ENCODE results near the gene KYNU. TPM values are rescaled to one million over a fixed set of nuclear protein-coding genes. Genes with fewer than 3 reads are reported as not detected.

The KYNU gene
- 10 to 100 TPM in 1 of 9 donors, 1 to 10 TPM in 4, under 1 TPM in 4; 0.38 to 14.0 (median 1.1) TPM for total RNA-seq
- under 1 TPM; 0.69 to 0.76 TPM for polyA plus RNA-seq
- long read RNA-seq, donor 1: 0 reads
- long read RNA-seq, donor 2, partial matches to known transcripts: 1 of 2 reads
- long read RNA-seq, donor 2, other reads (novel, unspliced or antisense): 1 of 2 reads
- long read RNA-seq, donor 3: 0 reads

GRCh38 chr2:142877216-142877838 is at the start of gene KYNU:
Gene KYNU (plus strand): TSS chr2:142877664. CDS start chr2:142885368, 7,704 bp downstream.
- ATAC-seq (peak in 1 of 4 donors; percentile 42), DNase-seq (no peak)
- H3K27ac ChIP-seq: peak within 1 kb of the TSS in 2 of 12 donors; percentile 29 to 86
- peaks cover 0 to 29% (median 0%) of the 10 kb centered on the region in 12 donors for H3K4me1 ChIP-seq
- TF ChIP-seq CTCF (IDR thresholded peaks at IDR 0.05) (no peak), POLR2A (IDR thresholded peaks at IDR 0.05) (no peak)
- no peaks in the 10 kb centered on the region for H3K9me3 ChIP-seq
- 65 to 79% (median 73%) methylated on average over 2 of the region's 2 CpGs for WGBS, 4 donors
- no peaks in the 10 kb centered on the region for H3K36me3 ChIP-seq
- H3K27me3 ChIP-seq: no peaks in the 10 kb centered on the region
- intact Hi-C loops (cut with DNase I): no loop called here
- H3K4me3 ChIP-seq: peak within 1 kb of the TSS in 6 of 12 donors; percentile 3 to 54 (median 18)

- no peak for TF ChIP-seq POLR2A (IDR thresholded peaks at IDR 0.05)
- no peak for TF ChIP-seq CTCF (IDR thresholded peaks at IDR 0.05)
- DNase-seq: no peak
- H3K36me3 ChIP-seq: no peaks in the 10 kb centered on the region
- WGBS, 4 donors: 80 to 90% (median 88%) methylated on average over 1 of the region's 1 CpG
- intact Hi-C loops (cut with DNase I): no loop called here
- no peaks in the 10 kb centered on the region for H3K4me1 ChIP-seq
- ATAC-seq: no peak
- H3K4me3 ChIP-seq: no peak overlapping the region
- no peaks in the 10 kb centered on the region for H3K27me3 ChIP-seq
- H3K27ac ChIP-seq: no peak overlapping the region
- no peaks in the 10 kb centered on the region for H3K9me3 ChIP-seq
Measured at GRCh38 chr2:142834021-142834420, 43.4 kb upstream of the KYNU start.

GRCh38 chr2:142840436-142840835 is 37.0 kb upstream of the KYNU start:
- Histone ChIP-seq H3K4me3 (no peak overlapping the region), H3K9me3 (no peaks in the 10 kb centered on the region), H3K36me3 (no peaks in the 10 kb centered on the region), H3K4me1 (peaks cover 0 to 9% (median 0%) of the 10 kb centered on the region in 12 donors), H3K27ac (no peak overlapping the region), H3K27me3 (no peaks in the 10 kb centered on the region)
- no peak for ATAC-seq
- TF ChIP-seq POLR2A (IDR thresholded peaks at IDR 0.05) (no peak), CTCF (IDR thresholded peaks at IDR 0.05) (no peak)
- no peak for DNase-seq
- intact Hi-C loops (cut with DNase I): no loop called here

GRCh38 chr2:142841788-142842187 is 35.7 kb upstream of the KYNU start:
- TF ChIP-seq CTCF (IDR thresholded peaks at IDR 0.05): no peak
- TF ChIP-seq POLR2A (IDR thresholded peaks at IDR 0.05): no peak
- Histone ChIP-seq H3K9me3 (no peaks in the 10 kb centered on the region), H3K4me3 (no peak overlapping the region), H3K27me3 (no peaks in the 10 kb centered on the region), H3K4me1 (peaks cover 0 to 9% (median 0%) of the 10 kb centered on the region in 12 donors), H3K27ac (no peak overlapping the region), H3K36me3 (no peaks in the 10 kb centered on the region)
- ATAC-seq: no peak
- 64 to 76% (median 69%) methylated on average over 2 of the region's 2 CpGs for WGBS, 4 donors
- intact Hi-C loops (cut with DNase I): no loop called here
- no peak for DNase-seq
